ENCODE measurements around the gene PRDM16. TPM values are rescaled to one million over a fixed set of nuclear protein-coding genes. Genes with fewer than 3 reads are reported as not detected.
"Not testable (repeated sequence)": the region's sequence is repeated elsewhere in the genome, so short reads cannot be mapped to it uniquely, and the experiment has no call there.

PRDM16 gene
- polyA plus RNA-seq, 10 donors: 0.47 to 1.5 (median 0.92) TPM

- DNase-seq: no peak
Measured at GRCh38 chr1:3276341-3276800, 207.4 kb downstream of the PRDM16 start.

GRCh38 chr1:3277011-3277471 lies 208.0 kb downstream of the PRDM16 start:
- DNase-seq: no peak

- DNase-seq: no peak
Measured at GRCh38 chr1:3277623-3278022, 208.6 kb downstream of the PRDM16 start.

- DNase-seq: no peak
Measured at GRCh38 chr1:3278416-3279181, 209.6 kb downstream of the PRDM16 start.

- no peak for DNase-seq
Measured at GRCh38 chr1:3279182-3279470, 210.1 kb downstream of the PRDM16 start.

- DNase-seq: no peak
Measured at GRCh38 chr1:3281735-3282134, 212.7 kb downstream of the PRDM16 start.

GRCh38 chr1:3282186-3282585 lies 213.2 kb downstream of the PRDM16 start:
- no peak for DNase-seq

GRCh38 chr1:3282656-3283430 lies 213.8 kb downstream of the PRDM16 start:
- DNase-seq: no peak

- peak in 2 of 3 donors; percentile 19 to 46 for DNase-seq
Measured at GRCh38 chr1:3283849-3284248, 214.8 kb downstream of the PRDM16 start.

GRCh38 chr1:3284691-3285090 lies 215.7 kb downstream of the PRDM16 start:
- no peak for DNase-seq

GRCh38 chr1:3285106-3285740 lies 216.2 kb downstream of the PRDM16 start:
- DNase-seq: no peak

GRCh38 chr1:3287095-3287494 lies 218.1 kb downstream of the PRDM16 start:
- not testable (repeated sequence) for DNase-seq

GRCh38 chr1:3287656-3288160 lies 218.7 kb downstream of the PRDM16 start:
- no peak for DNase-seq

GRCh38 chr1:3289502-3289901 lies 220.5 kb downstream of the PRDM16 start:
- no peak for DNase-seq

- no peak for DNase-seq
Measured at GRCh38 chr1:3290438-3290837, 221.4 kb downstream of the PRDM16 start.

GRCh38 chr1:3290915-3291314 lies 221.9 kb downstream of the PRDM16 start:
- peak in 1 of 3 donors; percentile 13 for DNase-seq

GRCh38 chr1:3292051-3292722 lies 223.2 kb downstream of the PRDM16 start:
- DNase-seq: no peak

GRCh38 chr1:3292868-3293562 lies 224.0 kb downstream of the PRDM16 start:
- no peak for DNase-seq

GRCh38 chr1:3293563-3294080 lies 224.6 kb downstream of the PRDM16 start:
- no peak for DNase-seq

- DNase-seq: no peak
Measured at GRCh38 chr1:3294450-3294849, 225.4 kb downstream of the PRDM16 start.

- DNase-seq: no peak
Measured at GRCh38 chr1:3295846-3296245, 226.8 kb downstream of the PRDM16 start.
